AG08395 (cell line): Measurements from ENCODE around the gene NFYC.

Experiments
- DNase-seq: peaks from one replicate; pipeline ENCODE4 v3.0.0; 2012; ENCODE audit warnings: mixed read lengths, low spot score

NFYC gene

DNA sequence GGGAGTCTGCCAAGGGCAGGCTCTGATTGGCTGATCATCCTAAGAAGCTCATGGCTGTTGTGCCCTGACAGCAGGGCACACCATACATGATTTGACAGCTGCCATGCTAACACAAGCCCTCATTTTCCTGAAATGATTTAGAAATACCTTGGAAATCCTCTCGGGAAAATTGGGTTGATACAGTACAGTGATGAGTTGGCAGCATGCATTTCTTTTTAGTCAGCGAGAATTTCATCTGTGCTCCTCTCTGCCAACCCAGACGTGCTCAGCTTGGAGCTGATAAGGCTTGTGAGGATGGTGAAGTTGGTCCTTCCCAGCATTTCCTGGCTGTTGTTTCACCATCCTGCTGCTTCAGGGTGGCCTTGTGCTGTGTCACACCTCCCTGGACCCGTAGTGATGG is 69.5 kb downstream of the NFYC start:
- DNase-seq: no peak

DNA sequence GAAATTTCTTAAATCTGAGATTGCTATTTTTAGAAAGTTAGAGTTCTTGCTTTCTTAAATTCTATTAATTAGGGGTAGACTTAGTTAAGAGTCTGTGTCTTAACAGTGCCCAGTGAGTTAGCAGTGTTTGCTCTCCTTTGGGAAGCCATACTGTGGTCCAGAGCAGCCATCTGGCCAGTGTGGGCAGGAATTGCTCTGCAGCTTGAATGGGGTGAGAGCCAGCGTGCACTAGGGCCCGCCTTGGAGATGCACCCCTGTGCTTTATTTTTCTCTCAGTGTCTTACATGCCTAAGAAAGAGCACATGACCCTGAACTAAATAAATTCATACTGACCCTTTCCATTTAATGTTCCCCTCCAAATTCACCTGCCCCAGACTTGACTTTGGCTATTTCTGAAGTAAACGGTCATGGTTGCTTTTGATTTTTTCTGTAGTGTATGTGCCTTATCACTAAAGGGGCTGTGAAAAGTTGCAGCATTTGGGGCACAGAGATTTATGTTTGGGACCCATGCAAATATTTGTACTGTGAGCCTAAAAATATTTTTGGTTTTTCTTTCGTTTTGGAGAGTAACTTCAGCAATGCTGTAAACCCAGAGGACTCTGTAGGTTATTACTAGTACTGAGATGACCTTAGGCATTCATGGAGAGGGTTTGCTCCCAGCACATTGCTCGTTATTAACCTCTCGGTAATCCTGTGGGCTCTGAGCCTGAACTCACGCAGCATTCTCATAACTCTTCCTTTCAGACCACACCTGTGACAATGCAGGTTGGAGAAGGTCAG is 70.8 kb downstream of the NFYC start:
- DNase-seq: no peak

- no peak for DNase-seq
These were observed 72.4 kb downstream of the NFYC start for GRCh38 chr1:40763742-40764532.

GRCh38 chr1:40764981-40765380 is 73.5 kb downstream of the NFYC start:
- DNase-seq: no peak

GRCh38 chr1:40766017-40766416 is 74.5 kb downstream of the NFYC start:
- no peak for DNase-seq

DNA sequence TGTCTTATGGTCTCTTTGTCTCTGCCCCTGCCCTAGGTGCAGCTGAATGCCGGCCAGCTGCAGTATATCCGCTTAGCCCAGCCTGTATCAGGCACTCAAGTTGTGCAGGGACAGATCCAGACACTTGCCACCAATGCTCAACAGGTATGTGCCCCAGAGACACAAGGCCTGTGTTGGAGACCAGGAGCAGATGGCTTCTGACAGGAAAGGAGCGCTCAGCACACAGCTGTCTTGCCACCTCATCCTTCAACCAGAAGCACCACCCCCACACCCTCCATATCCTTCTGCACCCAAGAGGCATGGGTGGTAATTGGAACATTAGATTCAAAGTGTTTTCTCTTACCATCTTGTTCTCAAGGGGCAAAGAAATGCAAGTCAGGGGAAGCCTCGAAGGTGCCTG is 75.1 kb downstream of the NFYC start:
- no peak for DNase-seq

GRCh38 chr1:40768146-40768990 is 76.9 kb downstream of the NFYC start:
- DNase-seq: no peak

GRCh38 chr1:40769815-40770214 is 78.3 kb downstream of the NFYC start:
- DNase-seq: no peak

GRCh38 chr1:40770296-40771070 is 79.0 kb downstream of the NFYC start:
- DNase-seq: no peak

GRCh38 chr1:40772146-40772955 is 80.8 kb downstream of the NFYC start:
- DNase-seq: no peak

GRCh38 chr1:40773748-40774265 is 82.3 kb downstream of the NFYC start:
- no peak for DNase-seq

GRCh38 chr1:40774266-40774998 is 82.9 kb downstream of the NFYC start:
- no peak for DNase-seq

- DNase-seq: no peak
These were observed 85.0 kb downstream of the NFYC start for GRCh38 chr1:40776236-40777072.

- DNase-seq: no peak
These were observed 85.9 kb downstream of the NFYC start for GRCh38 chr1:40777224-40777970.

DNA sequence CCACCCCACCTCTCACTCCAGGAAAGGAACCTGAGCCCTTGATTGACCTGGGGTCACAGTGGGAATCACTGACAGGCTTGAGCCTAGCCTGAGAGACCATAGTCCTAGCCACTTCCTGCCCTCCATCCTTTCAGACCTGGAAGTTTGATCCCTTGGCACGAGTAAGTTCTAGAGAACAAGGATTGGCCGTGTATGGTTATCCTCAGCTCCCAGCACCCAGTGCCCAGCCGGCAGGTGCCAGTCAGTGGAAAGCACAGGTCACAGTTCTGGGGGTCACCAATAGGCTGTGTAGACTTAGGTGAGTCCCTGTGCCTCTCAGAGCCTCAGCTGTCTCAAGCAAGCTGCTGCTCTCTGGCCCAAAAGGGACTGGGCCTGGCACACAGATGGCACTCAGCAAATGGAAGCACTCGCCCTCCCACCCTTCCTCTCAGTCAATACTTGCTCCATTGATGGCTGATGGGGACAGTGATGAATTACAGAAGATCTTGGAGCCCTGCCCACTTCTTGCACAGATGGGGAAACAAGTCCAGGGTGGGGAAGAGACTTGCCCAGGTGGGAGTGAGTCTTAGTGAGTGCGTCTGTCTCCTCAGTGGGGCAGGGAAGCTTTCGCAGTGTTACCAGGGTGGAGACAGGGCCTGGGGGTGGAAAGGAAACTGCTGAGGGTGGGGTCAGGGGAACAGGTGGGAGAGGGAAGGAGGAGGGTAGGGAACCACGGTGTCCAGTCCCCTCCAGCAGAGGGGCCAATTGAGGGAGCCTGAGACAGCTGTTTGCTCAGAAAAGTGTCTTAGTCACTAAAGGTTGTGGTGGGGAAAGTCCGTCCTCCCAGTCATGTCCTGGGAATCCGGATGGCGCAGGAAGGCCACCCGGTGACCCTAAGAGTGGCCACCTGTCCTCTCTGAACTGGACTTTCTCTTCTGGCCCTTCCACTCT is 89.4 kb downstream of the NFYC start:
- no peak for DNase-seq

DNA sequence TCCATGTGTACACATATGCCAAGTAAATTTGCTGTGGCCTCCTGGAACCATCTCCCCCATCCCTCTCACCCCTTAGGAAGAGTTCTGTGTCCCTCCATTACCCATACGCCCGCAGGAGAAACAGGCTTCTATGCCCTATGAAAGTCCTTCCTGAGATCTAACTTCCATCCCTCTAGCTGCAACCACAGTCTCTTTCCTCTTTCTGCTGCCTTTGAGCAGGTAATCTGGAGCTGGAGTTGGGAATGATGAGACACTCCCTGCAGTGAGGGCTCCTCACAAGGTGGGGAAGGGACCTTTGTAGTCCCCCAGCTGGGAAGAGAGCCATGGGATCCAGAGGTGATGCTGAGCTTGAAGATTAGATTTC is 90.1 kb downstream of the NFYC start:
- DNase-seq: no peak

- no peak for DNase-seq
These were observed 91.0 kb downstream of the NFYC start for GRCh38 chr1:40782371-40782956.
